ENCODE measurements around the gene ZNF471. TPM values are rescaled to one million over a fixed set of nuclear protein-coding genes. Genes with fewer than 3 reads are reported as not detected.

Gene ZNF471
- total RNA-seq, 4 donors from 2014 or later, result 0.56 to 3.8 (median 3.2) TPM

DNA sequence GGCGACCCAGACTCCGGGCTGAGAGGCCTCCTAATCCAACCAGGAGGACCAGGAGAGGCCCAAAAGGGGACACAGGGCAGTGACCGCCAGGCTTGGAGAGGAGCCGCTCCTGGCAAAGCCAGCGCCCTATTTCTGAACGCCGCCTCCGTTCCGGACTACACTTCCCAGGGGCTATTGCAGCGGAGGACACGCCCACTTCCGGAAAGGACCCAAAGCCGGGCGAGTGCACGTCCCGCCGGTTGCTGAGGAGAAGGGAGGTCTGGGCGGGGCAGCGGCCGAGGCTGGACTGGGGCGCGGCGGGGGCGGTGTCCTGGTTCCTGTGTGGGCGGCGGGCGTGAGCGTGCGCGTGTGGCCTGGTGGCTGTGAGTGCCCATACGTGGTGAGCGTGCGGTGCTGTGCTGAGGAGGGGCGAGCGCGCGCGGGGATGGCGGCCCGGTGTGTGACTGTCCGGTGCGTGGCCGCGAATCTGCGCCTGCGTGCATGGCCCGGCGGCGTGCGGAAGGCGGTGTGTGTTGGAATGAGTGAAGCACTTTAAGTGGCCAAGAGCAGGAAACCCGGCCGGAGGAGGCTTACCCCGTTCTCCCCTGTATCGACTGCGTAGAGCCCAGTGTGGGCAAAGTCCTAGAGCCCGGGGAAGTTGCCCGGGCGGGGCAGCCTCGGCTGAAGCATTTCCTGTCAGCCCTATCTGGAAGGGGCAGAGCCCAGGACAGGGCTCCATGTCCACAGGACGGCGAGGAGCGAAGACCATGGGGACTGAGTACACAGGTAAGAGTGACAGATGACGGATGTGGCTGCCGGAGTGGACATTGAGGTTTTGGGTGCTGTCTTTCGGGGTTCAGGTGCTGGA lies 59.8 kb downstream of the ZNF471 start, which contains the start of gene ZNF470:
Gene ZNF470 (plus strand): TSS at position 195 of the 847 bp plus-strand sequence. CDS start 2,844 bp downstream, outside the sequence.
- in situ Hi-C loops (cut with MboI; ENCODE audit: low sequenced_read_pairs in 4 of 4), result no loop called here

DNA sequence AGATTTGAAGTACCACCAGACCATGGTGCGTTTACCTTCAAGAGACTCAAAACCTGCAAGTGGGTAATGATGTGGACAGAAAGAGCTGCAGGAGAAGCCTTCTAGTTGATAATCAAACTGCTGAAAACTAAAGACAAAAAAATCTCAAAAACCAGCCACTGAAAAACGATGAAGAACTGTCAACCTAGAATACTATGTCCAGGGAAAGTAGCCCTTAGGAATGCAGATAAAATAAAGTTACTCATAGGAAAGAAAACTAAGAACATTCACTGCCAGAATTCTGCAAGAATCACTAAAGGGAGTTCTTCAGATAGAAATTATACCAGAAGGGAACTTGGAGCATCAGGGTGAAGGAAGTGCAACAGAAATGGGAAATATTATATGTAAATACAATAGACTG lies 64.9 kb downstream of the ZNF471 start:
- DNase-seq, result no peak
- TF ChIP-seq POLR2A (IDR thresholded peaks at IDR 0.05), result no peak
- TF ChIP-seq, protein P1, sequence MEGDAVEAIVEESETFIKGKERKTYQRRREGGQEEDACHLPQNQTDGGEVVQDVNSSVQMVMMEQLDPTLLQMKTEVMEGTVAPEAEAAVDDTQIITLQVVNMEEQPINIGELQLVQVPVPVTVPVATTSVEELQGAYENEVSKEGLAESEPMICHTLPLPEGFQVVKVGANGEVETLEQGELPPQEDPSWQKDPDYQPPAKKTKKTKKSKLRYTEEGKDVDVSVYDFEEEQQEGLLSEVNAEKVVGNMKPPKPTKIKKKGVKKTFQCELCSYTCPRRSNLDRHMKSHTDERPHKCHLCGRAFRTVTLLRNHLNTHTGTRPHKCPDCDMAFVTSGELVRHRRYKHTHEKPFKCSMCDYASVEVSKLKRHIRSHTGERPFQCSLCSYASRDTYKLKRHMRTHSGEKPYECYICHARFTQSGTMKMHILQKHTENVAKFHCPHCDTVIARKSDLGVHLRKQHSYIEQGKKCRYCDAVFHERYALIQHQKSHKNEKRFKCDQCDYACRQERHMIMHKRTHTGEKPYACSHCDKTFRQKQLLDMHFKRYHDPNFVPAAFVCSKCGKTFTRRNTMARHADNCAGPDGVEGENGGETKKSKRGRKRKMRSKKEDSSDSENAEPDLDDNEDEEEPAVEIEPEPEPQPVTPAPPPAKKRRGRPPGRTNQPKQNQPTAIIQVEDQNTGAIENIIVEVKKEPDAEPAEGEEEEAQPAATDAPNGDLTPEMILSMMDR (IDR thresholded peaks at IDR 0.05 in 4 of 5, conservative IDR thresholded peaks at IDR 0.05 in 1 of 5), result no peak
- Histone ChIP-seq H3K36me3 (peaks cover 4 to 90% of the 10 kb centered on the region in 2 donors), H3K4me1 (peaks cover 9% of the 10 kb centered on the region in 2 donors), H3K4me3 (no peak overlapping the region), H3K9me3 (peaks cover 15 to 58% (median 32%) of the 10 kb centered on the region in 3 donors), H3K27me3 (no peaks in the 10 kb centered on the region), H3K27ac (no peak overlapping the region)
- in situ Hi-C loops (cut with MboI; ENCODE audit: low sequenced_read_pairs in 4 of 4) (no loop called here), intact Hi-C loops (cut with DNase I; ENCODE audit: low total_unique reads) (no loop called here)
- no peak for ATAC-seq

More for the DNA sequence above, 59.8 kb downstream of the ZNF471 start, which contains the start of gene ZNF470:
- Histone ChIP-seq H3K9me3 (peaks cover 0 to 46% (median 0%) of the 10 kb centered on the region in 3 donors), H3K27ac (peak within 1 kb of the TSS; percentile 83 to 91 (median 86)), H3K36me3 (peaks cover 0 to 75% of the 10 kb centered on the region in 2 donors), H3K4me1 (peaks cover 13 to 14% of the 10 kb centered on the region in 2 donors), H3K27me3 (no peaks in the 10 kb centered on the region), H3K4me3 (peak within 1 kb of the TSS; percentile 80 to 98 (median 85))
- ATAC-seq (peak; percentile 99), DNase-seq (peak; percentile 90 to 92)
- intact Hi-C loops (cut with DNase I; ENCODE audit: low total_unique reads), result loop anchor here (1.0 to 5.0 kb wide), 6 partner anchors 28 to 1615 kb away; partner anchors contain the start of genes ZFP28, ZNF274, ZNF471 and ZNF583
- TF ChIP-seq POLR2A (IDR thresholded peaks at IDR 0.05), result peak; percentile 46 to 50
- TF ChIP-seq, protein P1 (IDR thresholded peaks at IDR 0.05 in 4 of 5, conservative IDR thresholded peaks at IDR 0.05 in 1 of 5), result peak in 1 of 5 experiments; percentile 5

DNA sequence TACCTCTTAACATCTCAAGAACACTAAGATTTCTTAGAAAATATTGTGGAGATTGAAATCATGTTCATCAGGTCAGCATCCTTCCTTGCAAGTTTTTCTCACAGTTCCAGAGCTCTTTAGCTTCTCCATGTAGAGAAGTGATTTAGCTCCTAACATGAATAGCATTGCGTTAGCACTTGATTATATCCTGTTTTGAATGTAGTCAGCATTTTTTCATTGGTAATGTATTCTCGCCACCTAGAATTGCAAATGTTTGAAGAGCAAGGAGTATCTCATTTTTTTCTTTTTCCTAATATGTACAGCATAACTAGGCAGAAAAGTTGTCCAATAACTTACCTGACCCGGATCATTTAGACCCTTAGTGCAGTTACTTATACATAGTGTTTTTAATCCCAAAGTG lies 66.3 kb downstream of the ZNF471 start:
- TF ChIP-seq, protein P1 (IDR thresholded peaks at IDR 0.05 in 4 of 5, conservative IDR thresholded peaks at IDR 0.05 in 1 of 5), result no peak
- no peak for TF ChIP-seq POLR2A (IDR thresholded peaks at IDR 0.05)
- Histone ChIP-seq H3K4me3 (peak overlapping the region in 1 of 4 donors; percentile 34), H3K9me3 (peaks cover 27 to 71% (median 43%) of the 10 kb centered on the region in 3 donors), H3K36me3 (peaks cover 15 to 98% of the 10 kb centered on the region in 2 donors), H3K4me1 (no peaks in the 10 kb centered on the region), H3K27ac (no peak overlapping the region), H3K27me3 (peaks cover 0 to 4% (median 0%) of the 10 kb centered on the region in 3 donors)
- ATAC-seq, result no peak
- intact Hi-C loops (cut with DNase I; ENCODE audit: low total_unique reads) (no loop called here), in situ Hi-C loops (cut with MboI; ENCODE audit: low sequenced_read_pairs in 4 of 4) (no loop called here)
- DNase-seq, result no peak

DNA sequence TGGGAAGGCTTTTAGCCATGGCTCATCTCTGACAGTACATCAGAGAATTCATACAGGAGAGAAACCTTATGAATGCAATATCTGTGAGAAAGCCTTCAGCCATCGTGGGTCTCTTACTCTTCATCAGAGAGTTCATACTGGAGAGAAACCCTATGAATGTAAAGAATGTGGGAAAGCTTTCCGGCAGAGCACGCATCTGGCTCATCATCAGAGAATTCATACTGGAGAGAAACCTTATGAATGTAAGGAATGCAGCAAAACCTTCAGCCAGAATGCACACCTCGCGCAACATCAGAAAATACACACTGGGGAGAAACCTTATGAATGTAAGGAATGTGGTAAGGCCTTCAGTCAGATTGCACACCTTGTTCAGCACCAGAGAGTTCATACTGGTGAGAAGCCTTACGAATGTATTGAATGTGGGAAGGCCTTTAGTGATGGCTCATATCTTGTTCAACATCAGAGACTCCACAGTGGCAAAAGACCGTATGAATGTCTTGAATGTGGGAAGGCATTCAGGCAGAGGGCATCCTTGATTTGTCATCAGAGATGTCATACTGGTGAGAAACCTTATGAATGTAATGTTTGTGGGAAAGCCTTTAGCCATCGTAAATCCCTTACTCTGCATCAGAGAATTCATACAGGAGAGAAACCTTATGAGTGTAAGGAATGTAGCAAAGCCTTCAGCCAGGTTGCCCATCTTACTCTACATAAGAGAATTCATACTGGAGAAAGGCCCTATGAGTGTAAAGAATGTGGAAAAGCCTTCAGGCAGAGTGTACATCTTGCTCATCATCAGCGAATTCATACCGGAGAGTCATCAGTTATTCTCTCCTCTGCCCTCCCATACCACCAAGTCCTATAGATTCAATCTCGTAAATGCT lies 70.3 kb downstream of the ZNF471 start:
- Histone ChIP-seq H3K4me3 (no peak overlapping the region), H3K4me1 (no peaks in the 10 kb centered on the region), H3K36me3 (peaks cover 15 to 98% of the 10 kb centered on the region in 2 donors), H3K27me3 (peaks cover 0 to 4% (median 0%) of the 10 kb centered on the region in 3 donors), H3K27ac (no peak overlapping the region), H3K9me3 (peaks cover 33 to 95% (median 71%) of the 10 kb centered on the region in 3 donors)
- intact Hi-C loops (cut with DNase I; ENCODE audit: low total_unique reads) (no loop called here), in situ Hi-C loops (cut with MboI; ENCODE audit: low sequenced_read_pairs in 4 of 4) (no loop called here)
- no peak for ATAC-seq
- DNase-seq, result no peak
- no peak for TF ChIP-seq POLR2A (IDR thresholded peaks at IDR 0.05)
- TF ChIP-seq, protein P1 (IDR thresholded peaks at IDR 0.05 in 4 of 5, conservative IDR thresholded peaks at IDR 0.05 in 1 of 5), result no peak
